Measurements from ENCODE around the gene GNB1L. TPM values are rescaled to one million over a fixed set of nuclear protein-coding genes. Genes with fewer than 3 reads are reported as not detected.

Gene GNB1L
- total and polyA plus RNA-seq, 4 donors: 4.5 to 9.3 (median 6.7) TPM

DNA sequence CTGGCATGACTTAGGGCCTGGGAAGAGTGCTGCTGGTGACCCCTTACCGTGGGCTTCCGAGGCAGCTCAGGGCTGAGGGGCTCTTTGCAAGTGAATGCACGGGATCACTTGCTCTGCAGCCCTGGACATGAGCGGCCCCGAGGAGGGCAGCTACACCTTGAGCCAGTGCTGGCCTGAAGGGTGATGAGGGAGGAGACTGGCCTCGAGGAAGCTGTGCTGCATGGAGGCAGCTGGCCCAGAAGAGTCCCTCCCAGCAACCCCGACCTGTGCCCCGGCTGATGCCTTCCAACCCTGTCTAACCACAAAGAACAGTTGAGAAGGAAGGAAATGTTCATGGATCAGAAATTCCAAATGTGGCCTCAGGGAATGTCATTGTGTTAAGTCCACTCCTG is 48.9 kb downstream of the GNB1L start:
- DNase-seq: no peak

DNA sequence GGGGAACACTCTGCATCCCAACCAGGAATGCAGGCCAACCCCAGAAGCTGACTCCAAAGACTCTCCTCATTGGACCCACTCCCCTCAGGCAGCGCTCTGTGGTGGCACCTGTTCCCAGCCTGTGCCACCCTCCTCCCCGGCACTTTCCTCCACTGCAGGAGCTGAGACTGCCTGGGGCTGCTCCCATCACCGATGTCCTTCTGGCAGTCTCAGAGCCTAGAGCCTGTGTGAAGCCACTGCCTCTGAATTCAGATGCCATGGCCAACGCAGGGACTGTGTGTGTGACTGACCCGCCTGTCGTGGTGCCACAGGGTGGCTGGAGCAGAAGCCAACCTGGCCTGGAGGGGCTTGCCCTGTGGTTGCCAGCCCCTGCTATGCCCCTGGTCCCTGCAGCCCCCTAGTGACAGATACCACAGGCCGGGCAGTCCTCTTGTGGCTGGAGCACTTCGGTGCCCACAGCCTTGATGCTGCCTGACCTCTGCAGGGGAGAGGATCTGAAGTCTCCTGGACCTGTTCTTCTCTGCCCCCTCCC is 50.9 kb downstream of the GNB1L start:
- H3K27ac ChIP-seq (ENCODE audit: low read depth in 1 of 2, low read length in 1 of 2): no peak overlapping the region
- TF ChIP-seq CTCF (IDR thresholded peaks at IDR 0.05; ENCODE audit: control extremely low read depth, extremely low read depth): no peak
- no peak for DNase-seq
- ATAC-seq (ENCODE audit: insufficient read depth, low FRiP score): no peak
- H3K4me1 ChIP-seq (ENCODE audit: control insufficient read depth in 5 of 5, insufficient read depth in 5 of 5, low read length in 5 of 5): peaks cover 0 to 8% (median 0%) of the 10 kb centered on the region in 5 donors
- H3K36me3 ChIP-seq (ENCODE audit: control insufficient read depth in 4 of 4, insufficient read depth in 4 of 4, low read length in 4 of 4): peaks cover 0 to 6% (median 0%) of the 10 kb centered on the region in 4 donors
- no peak overlapping the region for H3K4me3 ChIP-seq
- H3K9ac ChIP-seq (ENCODE audit: insufficient read depth in 1 of 2, low read length in 2 of 2): no peak overlapping the region
- WGBS, 2 donors: 96 to 100% methylated on average over 8 of the region's 8 CpGs
- no peaks in the 10 kb centered on the region for H3K9me3 ChIP-seq (ENCODE audit: control insufficient read depth in 4 of 4, insufficient read depth in 3 of 4, low read length in 3 of 4)
- H3K27me3 ChIP-seq (ENCODE audit: control insufficient read depth in 3 of 3, insufficient read depth in 3 of 3, low read length in 2 of 3): no peaks in the 10 kb centered on the region

More for the DNA sequence above, 48.9 kb downstream of the GNB1L start:
- Histone ChIP-seq H3K9me3 (ENCODE audit: control insufficient read depth in 4 of 4, insufficient read depth in 3 of 4, low read length in 3 of 4) (no peaks in the 10 kb centered on the region), H3K9ac (ENCODE audit: insufficient read depth in 1 of 2, low read length in 2 of 2) (no peak overlapping the region), H3K27me3 (ENCODE audit: control insufficient read depth in 3 of 3, insufficient read depth in 3 of 3, low read length in 2 of 3) (no peaks in the 10 kb centered on the region), H3K36me3 (ENCODE audit: control insufficient read depth in 4 of 4, insufficient read depth in 4 of 4, low read length in 4 of 4) (peaks cover 0 to 2% (median 0%) of the 10 kb centered on the region in 4 donors), H3K27ac (ENCODE audit: low read depth in 1 of 2, low read length in 1 of 2) (no peak overlapping the region), H3K4me1 (ENCODE audit: control insufficient read depth in 5 of 5, insufficient read depth in 5 of 5, low read length in 5 of 5) (peaks cover 0 to 8% (median 0%) of the 10 kb centered on the region in 5 donors), H3K4me3 (no peak overlapping the region)
- no peak for TF ChIP-seq CTCF (IDR thresholded peaks at IDR 0.05; ENCODE audit: control extremely low read depth, extremely low read depth)
- 91 to 92% methylated on average over 8 of the region's 8 CpGs for WGBS, 2 donors
- no peak for ATAC-seq (ENCODE audit: insufficient read depth, low FRiP score)

DNA sequence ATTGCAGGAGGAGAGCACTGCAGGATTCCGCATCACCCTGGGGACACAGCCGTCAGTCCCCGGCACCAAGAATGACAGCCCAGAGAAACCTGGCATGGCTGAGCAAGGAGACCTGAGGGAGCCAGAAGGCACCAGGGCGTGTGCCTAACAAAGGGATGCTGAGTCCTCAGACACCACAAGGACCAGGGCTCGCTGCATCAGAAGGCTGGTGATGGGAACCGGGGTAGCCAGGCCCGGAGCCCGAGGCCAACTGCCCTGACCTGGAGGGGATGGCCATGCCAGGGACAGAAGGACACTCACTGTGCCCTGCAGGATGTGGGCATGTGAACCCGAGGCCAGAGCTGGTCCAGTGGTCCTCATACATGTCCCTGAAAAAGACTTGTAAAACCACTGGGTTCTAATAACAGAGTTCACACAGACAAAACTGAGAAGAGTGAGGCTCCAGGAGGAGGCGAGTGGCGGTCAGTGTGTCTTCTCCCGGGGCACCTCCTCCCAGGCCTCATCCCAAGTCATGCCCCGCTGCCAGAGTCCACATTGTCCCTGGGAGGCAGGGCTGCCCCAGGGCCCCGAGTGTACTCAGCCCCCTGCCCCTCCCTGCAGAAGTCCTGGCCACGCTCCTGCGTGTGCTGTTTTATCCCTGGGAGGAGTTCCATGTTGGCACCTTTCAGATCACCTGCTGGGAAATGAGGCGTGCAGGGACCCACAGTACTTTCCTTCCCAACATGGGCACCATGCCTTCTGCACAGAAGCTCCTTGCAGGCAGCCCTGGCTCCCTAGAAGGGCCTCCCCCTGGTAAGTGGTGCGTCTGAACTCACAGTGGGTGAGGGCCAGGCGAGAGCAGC is 51.6 kb downstream of the GNB1L start:
- Histone ChIP-seq H3K4me3 (no peak overlapping the region), H3K9me3 (ENCODE audit: control insufficient read depth in 4 of 4, insufficient read depth in 3 of 4, low read length in 3 of 4) (no peaks in the 10 kb centered on the region), H3K9ac (ENCODE audit: insufficient read depth in 1 of 2, low read length in 2 of 2) (no peak overlapping the region), H3K4me1 (ENCODE audit: control insufficient read depth in 5 of 5, insufficient read depth in 5 of 5, low read length in 5 of 5) (peaks cover 0 to 8% (median 0%) of the 10 kb centered on the region in 5 donors), H3K27me3 (ENCODE audit: control insufficient read depth in 3 of 3, insufficient read depth in 3 of 3, low read length in 2 of 3) (no peaks in the 10 kb centered on the region), H3K27ac (ENCODE audit: low read depth in 1 of 2, low read length in 1 of 2) (no peak overlapping the region), H3K36me3 (ENCODE audit: control insufficient read depth in 4 of 4, insufficient read depth in 4 of 4, low read length in 4 of 4) (peaks cover 0 to 6% (median 0%) of the 10 kb centered on the region in 4 donors)
- ATAC-seq (ENCODE audit: insufficient read depth, low FRiP score): no peak
- WGBS, 2 donors: 96 to 98% methylated on average over 19 of the region's 19 CpGs
- DNase-seq: no peak
- TF ChIP-seq CTCF (IDR thresholded peaks at IDR 0.05; ENCODE audit: control extremely low read depth, extremely low read depth): no peak
